Measurements from ENCODE around the gene NNT.
"Not testable (repeated sequence)": the region's sequence is repeated elsewhere in the genome, so short reads cannot be mapped to it uniquely, and the experiment has no call there.

The NNT gene

DNA sequence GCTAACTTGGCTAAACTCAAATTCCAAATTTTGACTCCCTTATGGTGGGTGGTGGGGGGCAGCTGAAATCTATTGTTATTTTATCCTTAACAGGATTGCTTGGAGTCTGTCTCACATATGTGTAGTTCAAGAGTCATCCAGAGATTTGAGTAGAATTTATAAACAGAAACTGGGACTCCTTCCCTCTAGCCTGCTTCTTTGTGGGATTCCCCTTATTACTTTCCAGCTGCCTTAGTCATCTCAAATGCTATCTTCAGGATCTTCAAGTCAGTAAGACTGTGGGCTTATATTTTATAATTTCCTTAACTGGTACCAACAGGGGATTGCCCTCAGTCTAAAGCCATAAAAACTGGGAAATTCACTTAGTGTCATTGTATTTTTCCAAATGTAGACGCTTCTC lies 55.5 kb downstream of the NNT start:
- Histone ChIP-seq H3K4me3 (ENCODE audit: low read depth in 1 of 5, low read length in 5 of 5) (no peak overlapping the region), H3K27ac (ENCODE audit: low read depth, low read length) (peak overlapping the region; percentile 61), H3K36me3 (ENCODE audit: control insufficient read depth in 5 of 5, insufficient read depth in 5 of 5, low read length in 5 of 5) (peaks cover 14 to 43% (median 29%) of the 10 kb centered on the region in 5 donors), H3K9ac (ENCODE audit: low read length in 5 of 5) (peak overlapping the region in 1 of 5 donors; percentile 30), H3K4me1 (ENCODE audit: control insufficient read depth in 5 of 5, insufficient read depth in 5 of 5, low read length in 5 of 5) (peaks cover 0 to 15% (median 2%) of the 10 kb centered on the region in 5 donors), H3K27me3 (ENCODE audit: control insufficient read depth in 5 of 5, insufficient read depth in 4 of 5, low read length in 5 of 5) (no peaks in the 10 kb centered on the region), H3K9me3 (ENCODE audit: control insufficient read depth in 5 of 5, low read length in 5 of 5) (no peaks in the 10 kb centered on the region)

DNA sequence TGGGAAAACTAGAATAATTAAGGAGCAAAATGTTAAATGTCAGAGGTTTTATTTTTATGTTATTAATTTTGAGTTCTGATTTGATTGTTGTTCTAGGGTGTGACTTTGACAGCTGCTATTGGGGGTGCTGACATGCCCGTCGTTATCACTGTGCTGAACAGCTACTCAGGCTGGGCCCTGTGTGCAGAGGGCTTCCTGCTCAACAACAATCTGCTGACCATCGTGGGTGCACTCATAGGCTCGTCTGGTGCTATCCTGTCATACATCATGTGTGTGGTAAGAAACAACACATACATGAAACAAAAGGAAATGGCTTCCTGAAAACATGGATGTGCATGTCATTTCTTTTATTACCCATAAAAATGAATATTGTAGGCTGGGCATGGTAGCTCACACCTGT lies 56.1 kb downstream of the NNT start:
- no peaks in the 10 kb centered on the region for H3K9me3 ChIP-seq (ENCODE audit: control insufficient read depth in 5 of 5, low read length in 5 of 5)
- no peak overlapping the region for H3K9ac ChIP-seq (ENCODE audit: low read length in 5 of 5)
- peaks cover 0 to 20% (median 6%) of the 10 kb centered on the region in 5 donors for H3K4me1 ChIP-seq (ENCODE audit: control insufficient read depth in 5 of 5, insufficient read depth in 5 of 5, low read length in 5 of 5)
- H3K4me3 ChIP-seq (ENCODE audit: low read depth in 1 of 5, low read length in 5 of 5) = no peak overlapping the region
- H3K27ac ChIP-seq (ENCODE audit: low read depth, low read length) = peak overlapping the region; percentile 61
- peaks cover 15 to 41% (median 28%) of the 10 kb centered on the region in 5 donors for H3K36me3 ChIP-seq (ENCODE audit: control insufficient read depth in 5 of 5, insufficient read depth in 5 of 5, low read length in 5 of 5)
- H3K27me3 ChIP-seq (ENCODE audit: control insufficient read depth in 5 of 5, insufficient read depth in 4 of 5, low read length in 5 of 5) = no peaks in the 10 kb centered on the region

DNA sequence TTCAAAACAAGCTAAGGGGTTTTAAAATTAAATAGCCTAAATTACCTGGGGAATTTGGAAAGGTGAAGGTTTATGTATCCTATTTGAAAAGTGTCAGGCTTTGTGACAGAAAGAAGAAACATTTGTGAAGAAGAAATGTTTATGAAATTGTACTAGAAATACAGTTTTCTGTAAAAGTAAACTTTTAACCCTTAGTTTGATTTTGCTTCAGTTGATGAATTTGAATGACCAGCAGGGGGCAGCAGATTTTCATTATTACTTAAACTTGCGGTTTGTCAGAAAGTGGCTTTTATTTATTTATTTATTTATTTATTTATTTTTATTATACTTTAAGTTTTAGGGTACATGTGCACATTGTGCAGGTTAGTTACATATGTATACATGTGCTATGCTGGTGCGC lies 58.1 kb downstream of the NNT start:
- H3K27me3 ChIP-seq (ENCODE audit: control insufficient read depth in 5 of 5, insufficient read depth in 4 of 5, low read length in 5 of 5) = no peaks in the 10 kb centered on the region
- no peak overlapping the region for H3K4me3 ChIP-seq (ENCODE audit: low read depth in 1 of 5, low read length in 5 of 5)
- no peaks in the 10 kb centered on the region for H3K9me3 ChIP-seq (ENCODE audit: control insufficient read depth in 5 of 5, low read length in 5 of 5)
- peaks cover 11 to 25% (median 22%) of the 10 kb centered on the region in 5 donors for H3K36me3 ChIP-seq (ENCODE audit: control insufficient read depth in 5 of 5, insufficient read depth in 5 of 5, low read length in 5 of 5)
- H3K4me1 ChIP-seq (ENCODE audit: control insufficient read depth in 5 of 5, insufficient read depth in 5 of 5, low read length in 5 of 5) = peaks cover 0 to 28% (median 6%) of the 10 kb centered on the region in 5 donors
- H3K9ac ChIP-seq (ENCODE audit: low read length in 5 of 5) = no peak overlapping the region
- peak overlapping the region; percentile 61 for H3K27ac ChIP-seq (ENCODE audit: low read depth, low read length)

DNA sequence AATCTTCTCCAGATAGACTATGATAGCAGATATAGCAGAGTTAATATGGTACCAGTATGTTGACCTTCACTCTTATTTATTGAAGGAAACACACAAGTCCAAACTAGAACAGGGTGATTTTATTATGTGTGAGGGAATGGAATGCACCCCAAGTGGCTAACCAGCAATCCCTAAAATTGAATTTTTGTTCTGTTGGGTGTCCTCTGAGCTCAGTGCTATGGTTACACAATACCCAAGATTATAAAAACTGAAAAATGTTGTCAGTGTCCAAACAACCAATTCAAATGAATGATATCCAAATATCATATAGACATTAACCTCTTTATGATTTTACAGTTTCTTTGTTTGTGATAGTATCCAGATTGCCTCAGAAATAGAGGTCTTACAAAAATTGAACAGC lies 60.9 kb downstream of the NNT start:
- Histone ChIP-seq H3K9ac (ENCODE audit: low read length in 5 of 5) (no peak overlapping the region), H3K27me3 (ENCODE audit: control insufficient read depth in 5 of 5, insufficient read depth in 4 of 5, low read length in 5 of 5) (no peaks in the 10 kb centered on the region), H3K9me3 (ENCODE audit: control insufficient read depth in 5 of 5, low read length in 5 of 5) (no peaks in the 10 kb centered on the region), H3K4me1 (ENCODE audit: control insufficient read depth in 5 of 5, insufficient read depth in 5 of 5, low read length in 5 of 5) (peaks cover 0 to 19% (median 6%) of the 10 kb centered on the region in 5 donors), H3K36me3 (ENCODE audit: control insufficient read depth in 5 of 5, insufficient read depth in 5 of 5, low read length in 5 of 5) (peaks cover 4 to 16% (median 11%) of the 10 kb centered on the region in 5 donors), H3K27ac (ENCODE audit: low read depth, low read length) (peak overlapping the region; percentile 34), H3K4me3 (ENCODE audit: low read depth in 1 of 5, low read length in 5 of 5) (no peak overlapping the region)

DNA sequence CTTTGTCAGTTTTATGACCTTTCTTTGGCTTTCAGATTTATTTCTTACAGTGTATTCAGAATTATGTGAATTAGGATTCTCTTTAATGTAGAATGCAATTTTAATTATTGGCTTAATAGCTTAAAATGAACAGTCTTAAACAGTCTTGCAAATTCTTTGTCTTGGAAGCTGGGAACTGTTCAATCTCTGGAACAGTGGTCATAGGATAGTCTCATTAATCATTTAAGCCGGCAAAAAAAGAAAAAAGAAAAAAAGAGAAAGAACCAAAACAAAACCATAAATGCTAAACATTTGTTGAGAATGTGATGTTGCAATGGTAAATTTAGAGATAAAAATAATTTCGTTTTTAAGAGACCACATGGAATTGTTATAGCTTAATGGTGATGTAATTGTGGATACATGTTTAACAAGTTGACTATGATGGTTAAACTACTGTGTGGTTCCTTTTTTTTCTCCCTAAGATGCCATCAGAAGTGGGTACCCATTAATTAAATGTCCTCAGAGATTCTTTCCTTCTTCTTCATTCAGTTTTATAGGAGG lies 61.6 kb downstream of the NNT start:
- Histone ChIP-seq H3K27me3 (ENCODE audit: control insufficient read depth in 5 of 5, insufficient read depth in 4 of 5, low read length in 5 of 5) (no peaks in the 10 kb centered on the region), H3K9ac (ENCODE audit: low read length in 5 of 5) (no peak overlapping the region)

DNA sequence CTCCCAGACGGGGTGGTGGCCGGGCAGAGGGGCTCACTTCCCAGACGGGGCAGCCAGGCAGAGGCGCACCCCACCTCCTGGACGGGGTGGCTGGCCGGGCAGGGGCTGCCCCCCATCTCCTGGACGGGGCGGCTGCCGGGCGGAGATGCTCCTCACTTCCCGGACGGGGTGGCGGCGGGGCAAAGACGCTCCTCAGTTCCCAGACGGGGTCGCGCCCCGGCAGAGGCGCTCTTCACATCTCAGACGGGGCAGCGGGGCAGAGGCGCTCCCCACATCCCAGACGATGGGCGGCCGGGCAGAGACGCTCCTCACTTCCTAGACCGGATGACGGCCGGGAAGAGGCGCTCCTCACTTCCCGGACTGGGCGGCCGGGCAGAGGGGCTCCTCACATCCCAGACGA lies 62.8 kb downstream of the NNT start:
- not testable (repeated sequence) for H3K4me3 ChIP-seq (ENCODE audit: low read depth in 1 of 5, low read length in 5 of 5); H3K27me3 ChIP-seq (ENCODE audit: control insufficient read depth in 5 of 5, insufficient read depth in 4 of 5, low read length in 5 of 5); H3K9me3 ChIP-seq (ENCODE audit: control insufficient read depth in 5 of 5, low read length in 5 of 5); H3K36me3 ChIP-seq (ENCODE audit: control insufficient read depth in 5 of 5, insufficient read depth in 5 of 5, low read length in 5 of 5); H3K9ac ChIP-seq (ENCODE audit: low read length in 5 of 5); H3K27ac ChIP-seq (ENCODE audit: low read depth, low read length)
- peaks cover 0 to 17% (median 4%) of the 10 kb centered on the region in 5 donors for H3K4me1 ChIP-seq (ENCODE audit: control insufficient read depth in 5 of 5, insufficient read depth in 5 of 5, low read length in 5 of 5)

More for the DNA sequence above, 61.6 kb downstream of the NNT start:
- peaks cover 4 to 10% (median 5%) of the 10 kb centered on the region in 5 donors for H3K36me3 ChIP-seq (ENCODE audit: control insufficient read depth in 5 of 5, insufficient read depth in 5 of 5, low read length in 5 of 5)
- H3K4me1 ChIP-seq (ENCODE audit: control insufficient read depth in 5 of 5, insufficient read depth in 5 of 5, low read length in 5 of 5) = peaks cover 0 to 17% (median 4%) of the 10 kb centered on the region in 5 donors
- no peaks in the 10 kb centered on the region for H3K9me3 ChIP-seq (ENCODE audit: control insufficient read depth in 5 of 5, low read length in 5 of 5)
- H3K27ac ChIP-seq (ENCODE audit: low read depth, low read length) = peak overlapping the region; percentile 34
- no peak overlapping the region for H3K4me3 ChIP-seq (ENCODE audit: low read depth in 1 of 5, low read length in 5 of 5)

DNA sequence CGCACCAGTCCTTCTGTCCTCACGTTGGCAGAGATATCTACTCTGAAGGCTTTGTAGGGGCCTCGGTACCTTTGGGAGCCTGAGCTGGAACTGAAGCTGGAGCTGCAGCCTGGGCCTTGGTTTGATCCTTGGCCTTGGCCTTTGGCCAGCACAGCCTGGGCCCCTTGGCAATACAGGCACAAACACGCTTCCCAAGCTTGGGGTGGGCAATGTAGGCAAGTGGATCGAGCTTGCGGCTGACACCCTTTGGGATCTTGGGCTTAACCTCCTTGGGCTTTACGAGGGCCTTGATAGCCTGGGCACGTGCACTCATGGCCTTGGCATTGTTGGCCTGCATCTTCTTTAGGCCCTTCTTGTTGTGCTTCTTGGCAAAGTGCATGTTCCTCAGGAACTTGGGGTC lies 63.7 kb downstream of the NNT start:
- H3K36me3 ChIP-seq (ENCODE audit: control insufficient read depth in 5 of 5, insufficient read depth in 5 of 5, low read length in 5 of 5); H3K9ac ChIP-seq (ENCODE audit: low read length in 5 of 5); H3K27ac ChIP-seq (ENCODE audit: low read depth, low read length); H3K27me3 ChIP-seq (ENCODE audit: control insufficient read depth in 5 of 5, insufficient read depth in 4 of 5, low read length in 5 of 5); H3K4me3 ChIP-seq (ENCODE audit: low read depth in 1 of 5, low read length in 5 of 5); H3K9me3 ChIP-seq (ENCODE audit: control insufficient read depth in 5 of 5, low read length in 5 of 5): not testable (repeated sequence)
- peaks cover 0 to 17% (median 4%) of the 10 kb centered on the region in 5 donors for H3K4me1 ChIP-seq (ENCODE audit: control insufficient read depth in 5 of 5, insufficient read depth in 5 of 5, low read length in 5 of 5)

DNA sequence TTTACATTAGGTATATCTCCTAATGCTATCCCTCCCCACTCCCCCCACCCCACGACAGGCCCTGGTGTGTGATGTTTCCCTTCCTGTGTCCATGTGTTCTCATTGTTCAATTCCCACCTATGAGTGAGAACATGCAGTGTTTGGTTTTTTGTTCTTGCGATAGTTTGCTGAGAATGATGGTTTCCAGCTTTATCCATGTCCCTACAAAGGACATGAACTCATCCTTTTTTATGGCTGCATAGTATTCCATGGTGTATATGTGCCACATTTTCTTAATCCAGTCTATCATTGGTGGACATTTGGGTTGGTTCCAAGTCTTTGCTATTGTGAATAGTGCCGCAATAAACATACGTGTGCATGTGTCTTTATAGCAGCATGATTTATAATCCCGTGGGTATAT lies 64.4 kb downstream of the NNT start:
- H3K9ac ChIP-seq (ENCODE audit: low read length in 5 of 5); H3K27ac ChIP-seq (ENCODE audit: low read depth, low read length); H3K4me3 ChIP-seq (ENCODE audit: low read depth in 1 of 5, low read length in 5 of 5); H3K36me3 ChIP-seq (ENCODE audit: control insufficient read depth in 5 of 5, insufficient read depth in 5 of 5, low read length in 5 of 5); H3K27me3 ChIP-seq (ENCODE audit: control insufficient read depth in 5 of 5, insufficient read depth in 4 of 5, low read length in 5 of 5); H3K9me3 ChIP-seq (ENCODE audit: control insufficient read depth in 5 of 5, low read length in 5 of 5): not testable (repeated sequence)
- peaks cover 0 to 17% (median 4%) of the 10 kb centered on the region in 5 donors for H3K4me1 ChIP-seq (ENCODE audit: control insufficient read depth in 5 of 5, insufficient read depth in 5 of 5, low read length in 5 of 5)

DNA sequence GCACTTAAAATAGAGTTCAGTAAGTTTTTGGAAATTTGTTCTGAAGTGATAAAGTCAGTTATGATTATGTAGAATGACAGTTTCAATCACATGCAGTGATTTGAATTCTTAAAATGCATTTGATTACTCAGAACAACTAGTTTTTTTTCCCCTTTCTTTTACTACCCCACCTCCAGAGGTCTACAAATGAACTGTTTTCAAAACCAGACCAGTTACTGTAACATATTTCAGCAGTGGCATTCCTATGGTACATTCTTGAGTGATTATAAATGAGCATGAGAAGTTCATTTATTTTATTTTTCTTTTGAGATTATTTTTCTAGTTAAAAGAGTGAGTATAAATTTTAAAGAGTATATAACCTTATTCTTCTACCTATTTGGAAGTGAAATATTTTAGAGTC lies 71.6 kb downstream of the NNT start:
- Histone ChIP-seq H3K4me1 (ENCODE audit: control insufficient read depth in 5 of 5, insufficient read depth in 5 of 5, low read length in 5 of 5) (peaks cover 0 to 9% (median 4%) of the 10 kb centered on the region in 5 donors), H3K27ac (ENCODE audit: low read depth, low read length) (no peak overlapping the region), H3K36me3 (ENCODE audit: control insufficient read depth in 5 of 5, insufficient read depth in 5 of 5, low read length in 5 of 5) (peaks cover 6 to 25% (median 14%) of the 10 kb centered on the region in 5 donors), H3K4me3 (ENCODE audit: low read depth in 1 of 5, low read length in 5 of 5) (no peak overlapping the region), H3K9me3 (ENCODE audit: control insufficient read depth in 5 of 5, low read length in 5 of 5) (no peaks in the 10 kb centered on the region), H3K27me3 (ENCODE audit: control insufficient read depth in 5 of 5, insufficient read depth in 4 of 5, low read length in 5 of 5) (no peaks in the 10 kb centered on the region), H3K9ac (ENCODE audit: low read length in 5 of 5) (no peak overlapping the region)

DNA sequence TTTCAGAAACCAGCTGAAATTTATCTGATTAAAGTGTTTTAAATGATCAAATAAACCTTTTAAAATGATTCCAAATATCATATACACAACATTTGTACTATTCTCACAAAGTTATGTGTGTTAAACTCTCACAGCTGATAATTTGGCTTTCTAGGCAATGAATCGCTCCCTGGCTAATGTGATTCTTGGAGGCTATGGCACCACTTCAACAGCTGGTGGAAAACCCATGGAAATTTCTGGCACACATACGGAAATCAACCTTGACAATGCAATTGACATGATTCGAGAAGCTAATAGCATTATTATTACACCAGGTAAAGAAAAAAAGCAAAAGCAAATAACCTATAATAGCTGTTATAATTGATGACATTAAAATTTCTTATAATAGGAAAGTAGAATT lies 72.4 kb downstream of the NNT start:
- peaks cover 0 to 9% (median 4%) of the 10 kb centered on the region in 5 donors for H3K4me1 ChIP-seq (ENCODE audit: control insufficient read depth in 5 of 5, insufficient read depth in 5 of 5, low read length in 5 of 5)
- no peak overlapping the region for H3K9ac ChIP-seq (ENCODE audit: low read length in 5 of 5)
- no peaks in the 10 kb centered on the region for H3K9me3 ChIP-seq (ENCODE audit: control insufficient read depth in 5 of 5, low read length in 5 of 5)
- peaks cover 8 to 26% (median 14%) of the 10 kb centered on the region in 5 donors for H3K36me3 ChIP-seq (ENCODE audit: control insufficient read depth in 5 of 5, insufficient read depth in 5 of 5, low read length in 5 of 5)
- H3K27ac ChIP-seq (ENCODE audit: low read depth, low read length) = no peak overlapping the region
- H3K27me3 ChIP-seq (ENCODE audit: control insufficient read depth in 5 of 5, insufficient read depth in 4 of 5, low read length in 5 of 5) = no peaks in the 10 kb centered on the region
- H3K4me3 ChIP-seq (ENCODE audit: low read depth in 1 of 5, low read length in 5 of 5) = no peak overlapping the region

Data from subcutaneous abdominal adipose tissue (tissue), 5 donors.